Left ventricle myocardium superior (tissue), 1 donor: ENCODE results near the gene NKX2-2. TPM values are rescaled to one million over a fixed set of nuclear protein-coding genes. Genes with fewer than 3 reads are reported as not detected.
"Not testable (repeated sequence)": the region's sequence is repeated elsewhere in the genome, so short reads cannot be mapped to it uniquely, and the experiment has no call there.

Experiments
- ATAC-seq: fragments of 200-7000 bp; cut with Tn5 transposase; one replicate; pipeline ENCODE4 v1.9.1; 2020; ENCODE audit warnings: mild to moderate bottlenecking, moderate library complexity
- DNase-seq: peaks from one replicate; pipeline ENCODE4 v3.0.0-alpha.2; 2020
- intact Hi-C: fragments of 100-400 bp; cut with micrococcal nuclease; formaldehyde crosslinking; loops from one replicate; pipeline ENCODE4 v1.11.0; 2022
- total RNA-seq: library from RNA; stranded (reverse); fragmentation: NEBNext Ultra II Directional; extraction: Animal tissue kit (Norgen Biotek cat#: 25700); gene quantifications from one replicate; pipeline ENCODE4 v1.2.1, GENCODE V29; 2021
- donor health status: DM: no; HTN: yes; CAD: no; lungs with severe emphysema.

NKX2-2 gene
- total RNA-seq, 1 donor from 2014 or later: not detected

- no peak for ATAC-seq
- intact Hi-C loops: no loop called here
- DNase-seq: no peak
Measured at GRCh38 chr20:21490105-21490504, 23.8 kb downstream of the NKX2-2 start.

- DNase-seq, ATAC-seq, intact Hi-C loops: not testable (repeated sequence)
Measured at GRCh38 chr20:21480144-21480543, 33.7 kb downstream of the NKX2-2 start.

GRCh38 chr20:21465799-21466198 lies 48.1 kb downstream of the NKX2-2 start:
- no peak for ATAC-seq
- intact Hi-C loops: no loop called here

GRCh38 chr20:21464916-21465315 lies 48.9 kb downstream of the NKX2-2 start:
- intact Hi-C loops: no loop called here
- DNase-seq: no peak
- no peak for ATAC-seq

More at GRCh38 chr20:21465799-21466198, 48.1 kb downstream of the NKX2-2 start:
- DNase-seq: no peak

Other genes starting within 250 kb of the NKX2-2 start
- 35.6 TPM for gene XRN2, start 210.7 kb downstream of the NKX2-2 start, total RNA-seq
- gene NKX2-4, start 116.5 kb downstream of the NKX2-2 start, total RNA-seq: not detected
- not detected for gene PAX1, start 191.6 kb upstream of the NKX2-2 start, total RNA-seq